Measurements from ENCODE around the gene PGRMC2. TPM values are rescaled to one million over a fixed set of nuclear protein-coding genes. Genes with fewer than 3 reads are reported as not detected.

The PGRMC2 gene
- total and polyA plus RNA-seq, 2 donors (not counting 1 experiment from before 2014, with no cell fraction given) = 4.7 to 30.7 TPM

DNA sequence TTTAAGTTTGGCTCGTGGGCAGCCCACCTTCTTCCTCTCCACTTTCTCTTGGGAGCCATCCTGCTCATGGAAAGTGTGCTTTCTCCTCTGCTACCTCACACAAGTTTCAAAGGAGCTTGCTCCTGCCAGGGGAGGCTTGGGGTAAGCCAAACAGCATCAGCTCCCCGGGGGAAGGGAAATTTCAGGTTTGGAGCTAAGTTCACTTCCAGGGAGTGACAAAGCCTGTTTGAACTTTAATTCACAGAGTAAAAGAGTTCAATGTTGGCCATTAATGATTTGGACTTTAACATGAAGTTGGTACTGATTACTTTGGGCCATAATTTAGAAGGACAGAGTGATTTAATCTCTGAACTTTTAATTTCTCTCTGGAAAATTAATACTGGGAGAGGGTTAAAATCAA lies 4.7 kb upstream of the PGRMC2 start:
- Mint-ChIP-seq H3K27ac (no peak overlapping the region), H3K9me3 (ENCODE audit: insufficient read depth) (no peaks in the 10 kb centered on the region), H3K27me3 (no peaks in the 10 kb centered on the region), H3K4me1 (peaks cover 9% of the 10 kb centered on the region), H3K4me3 (no peak overlapping the region)
- Histone ChIP-seq H4K20me1 (ENCODE audit: control insufficient read depth, insufficient read depth, low read length, poor library complexity, severe bottlenecking) (no peaks in the 10 kb centered on the region), H3K4me1 (ENCODE audit: control insufficient read depth in 2 of 2, insufficient read depth in 2 of 2, low read length in 2 of 2) (peaks cover 6 to 10% of the 10 kb centered on the region in 2 donors), H2AFZ (ENCODE audit: insufficient read depth, low read depth, low read length, poor library complexity, severe bottlenecking) (no peak overlapping the region), H3K27me3 (replicated peaks in 1 of 4; ENCODE audit: control extremely low read depth in 1 of 4, control insufficient read depth in 3 of 4, insufficient read depth in 4 of 4, low read length in 3 of 4) (no peaks in the 10 kb centered on the region), H3K4me3 (ENCODE audit: control extremely low read depth in 1 of 5, extremely low read depth in 1 of 5, insufficient read depth in 1 of 5, low read depth in 2 of 5, low read length in 4 of 5) (no peak overlapping the region), H3K4me2 (replicated peaks; ENCODE audit: low read depth, low read length, poor library complexity, severe bottlenecking) (no peak overlapping the region), H3K36me3 (replicated peaks in 1 of 2; ENCODE audit: control extremely low read depth in 1 of 2, control insufficient read depth in 1 of 2, extremely low read depth in 1 of 2, insufficient read depth in 2 of 2, low read length in 1 of 2) (no peaks in the 10 kb centered on the region), H3K9me3 (ENCODE audit: control extremely low read depth in 1 of 3, control insufficient read depth in 2 of 3, insufficient read depth in 1 of 3, low read length in 2 of 3) (no peaks in the 10 kb centered on the region), H3K79me2 (ENCODE audit: control insufficient read depth, insufficient read depth, low read length) (no peaks in the 10 kb centered on the region), H3K27ac (ENCODE audit: low read length in 2 of 2) (no peak overlapping the region), H3K9ac (ENCODE audit: low read length) (no peak overlapping the region)
- no peak for TF ChIP-seq EZH2 (IDR thresholded peaks at IDR 0.05; ENCODE audit: borderline replicate concordance, insufficient read depth, low read depth, low read length, poor library complexity, severe bottlenecking)
- TF ChIP-seq, protein P1, sequence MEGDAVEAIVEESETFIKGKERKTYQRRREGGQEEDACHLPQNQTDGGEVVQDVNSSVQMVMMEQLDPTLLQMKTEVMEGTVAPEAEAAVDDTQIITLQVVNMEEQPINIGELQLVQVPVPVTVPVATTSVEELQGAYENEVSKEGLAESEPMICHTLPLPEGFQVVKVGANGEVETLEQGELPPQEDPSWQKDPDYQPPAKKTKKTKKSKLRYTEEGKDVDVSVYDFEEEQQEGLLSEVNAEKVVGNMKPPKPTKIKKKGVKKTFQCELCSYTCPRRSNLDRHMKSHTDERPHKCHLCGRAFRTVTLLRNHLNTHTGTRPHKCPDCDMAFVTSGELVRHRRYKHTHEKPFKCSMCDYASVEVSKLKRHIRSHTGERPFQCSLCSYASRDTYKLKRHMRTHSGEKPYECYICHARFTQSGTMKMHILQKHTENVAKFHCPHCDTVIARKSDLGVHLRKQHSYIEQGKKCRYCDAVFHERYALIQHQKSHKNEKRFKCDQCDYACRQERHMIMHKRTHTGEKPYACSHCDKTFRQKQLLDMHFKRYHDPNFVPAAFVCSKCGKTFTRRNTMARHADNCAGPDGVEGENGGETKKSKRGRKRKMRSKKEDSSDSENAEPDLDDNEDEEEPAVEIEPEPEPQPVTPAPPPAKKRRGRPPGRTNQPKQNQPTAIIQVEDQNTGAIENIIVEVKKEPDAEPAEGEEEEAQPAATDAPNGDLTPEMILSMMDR (IDR thresholded peaks at IDR 0.05) = no peak
- intact Hi-C loops (cut with micrococcal nuclease) = no loop called here
- CTCF ChIA-PET = no interaction called here
- DNase-seq (no peak), ATAC-seq (ENCODE audit: low read depth) (no peak)
- POLR2A ChIA-PET = no interaction called here
- 100% methylated on average over 1 of the region's 2 CpGs for WGBS (ENCODE audit: insufficient coverage)

DNA sequence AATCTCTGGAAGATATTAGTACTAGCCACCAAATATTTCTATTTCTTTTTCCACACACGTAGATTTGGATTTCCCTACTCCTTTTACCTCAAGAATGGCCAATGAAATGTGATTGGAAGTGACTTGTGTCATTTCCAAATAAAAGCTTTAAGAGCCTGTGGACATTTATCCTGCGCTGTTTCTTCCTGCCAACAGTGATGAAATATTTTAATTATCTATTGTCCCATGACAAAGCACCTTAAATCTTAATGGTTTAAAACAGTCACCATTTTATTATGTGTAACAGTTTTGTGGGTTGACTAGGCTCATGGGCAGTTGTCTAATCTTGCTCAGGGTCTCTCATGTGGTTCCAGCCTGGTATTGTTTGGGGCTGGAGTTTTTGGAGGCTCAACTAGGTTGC lies 3.5 kb upstream of the PGRMC2 start:
- no peak overlapping the region for H3K4me3 ChIP-seq (ENCODE audit: control extremely low read depth in 1 of 5, extremely low read depth in 1 of 5, insufficient read depth in 1 of 5, low read depth in 2 of 5, low read length in 4 of 5)
- H3K27me3 ChIP-seq (replicated peaks in 1 of 4; ENCODE audit: control extremely low read depth in 1 of 4, control insufficient read depth in 3 of 4, insufficient read depth in 4 of 4, low read length in 3 of 4) = no peaks in the 10 kb centered on the region
- intact Hi-C loops (cut with micrococcal nuclease) = no loop called here
- H3K27me3 Mint-ChIP-seq = no peaks in the 10 kb centered on the region
- no peak overlapping the region for H3K27ac Mint-ChIP-seq
- H3K36me3 ChIP-seq (replicated peaks in 1 of 2; ENCODE audit: control extremely low read depth in 1 of 2, control insufficient read depth in 1 of 2, extremely low read depth in 1 of 2, insufficient read depth in 2 of 2, low read length in 1 of 2) = no peaks in the 10 kb centered on the region
- WGBS (ENCODE audit: insufficient coverage) = no CpG with 5 or more reads among the region's 2 CpGs
- H3K9me3 Mint-ChIP-seq (ENCODE audit: insufficient read depth) = no peaks in the 10 kb centered on the region
- peaks cover 12% of the 10 kb centered on the region for H3K79me2 ChIP-seq (ENCODE audit: control insufficient read depth, insufficient read depth, low read length)
- no peak for TF ChIP-seq EZH2 (IDR thresholded peaks at IDR 0.05; ENCODE audit: borderline replicate concordance, insufficient read depth, low read depth, low read length, poor library complexity, severe bottlenecking)
- TF ChIP-seq, protein P1 (IDR thresholded peaks at IDR 0.05) = no peak
- no peak for ATAC-seq (ENCODE audit: low read depth)
- no peak overlapping the region for H3K4me3 Mint-ChIP-seq
- POLR2A ChIA-PET = no interaction called here
- no peak overlapping the region for H3K27ac ChIP-seq (ENCODE audit: low read length in 2 of 2)
- H2AFZ ChIP-seq (ENCODE audit: insufficient read depth, low read depth, low read length, poor library complexity, severe bottlenecking) = no peak overlapping the region
- H3K4me1 Mint-ChIP-seq = peaks cover 16% of the 10 kb centered on the region
- H3K4me1 ChIP-seq (ENCODE audit: control insufficient read depth in 2 of 2, insufficient read depth in 2 of 2, low read length in 2 of 2) = peaks cover 14 to 18% of the 10 kb centered on the region in 2 donors
- CTCF ChIA-PET = no interaction called here
- H4K20me1 ChIP-seq (ENCODE audit: control insufficient read depth, insufficient read depth, low read length, poor library complexity, severe bottlenecking) = no peaks in the 10 kb centered on the region
- no peaks in the 10 kb centered on the region for H3K9me3 ChIP-seq (ENCODE audit: control extremely low read depth in 1 of 3, control insufficient read depth in 2 of 3, insufficient read depth in 1 of 3, low read length in 2 of 3)
- no peak overlapping the region for H3K4me2 ChIP-seq (replicated peaks; ENCODE audit: low read depth, low read length, poor library complexity, severe bottlenecking)
- no peak overlapping the region for H3K9ac ChIP-seq (ENCODE audit: low read length)
- DNase-seq = no peak

All from B cell (primary cell).